Left forelimb (tissue), 1 donor: ENCODE results near the gene DESI1.
A peak's percentile ranks its signal among the peaks of the same experiment; 100 is the strongest.
"Not testable (repeated sequence)": the region's sequence is repeated elsewhere in the genome, so short reads cannot be mapped to it uniquely, and the experiment has no call there.

Experiments used
- DNase-seq: peaks from one replicate; pipeline ENCODE4 v3.0.0-alpha.2; 2018; ENCODE audit warnings: low spot score

Gene DESI1

DNA sequence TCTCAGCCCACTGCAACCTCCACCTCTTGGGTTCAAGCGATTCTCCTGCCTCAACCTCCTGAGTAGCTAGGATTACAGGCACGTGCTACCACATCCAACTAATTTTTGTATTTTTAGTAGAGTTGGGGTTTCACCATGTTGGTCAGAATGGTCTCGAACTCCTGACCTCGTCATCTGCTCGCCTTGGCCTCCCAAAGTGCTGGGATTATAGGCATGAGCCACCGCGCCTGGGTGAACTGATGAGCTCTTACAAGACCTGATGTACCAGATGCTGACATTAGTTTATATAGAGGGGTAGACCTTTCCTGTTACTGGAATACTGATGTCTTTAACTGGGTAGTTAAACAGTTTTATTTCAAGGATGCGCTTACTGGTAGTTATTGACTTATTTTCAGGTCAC lies 13.8 kb upstream of the DESI1 start:
- not testable (repeated sequence) for DNase-seq

DNA sequence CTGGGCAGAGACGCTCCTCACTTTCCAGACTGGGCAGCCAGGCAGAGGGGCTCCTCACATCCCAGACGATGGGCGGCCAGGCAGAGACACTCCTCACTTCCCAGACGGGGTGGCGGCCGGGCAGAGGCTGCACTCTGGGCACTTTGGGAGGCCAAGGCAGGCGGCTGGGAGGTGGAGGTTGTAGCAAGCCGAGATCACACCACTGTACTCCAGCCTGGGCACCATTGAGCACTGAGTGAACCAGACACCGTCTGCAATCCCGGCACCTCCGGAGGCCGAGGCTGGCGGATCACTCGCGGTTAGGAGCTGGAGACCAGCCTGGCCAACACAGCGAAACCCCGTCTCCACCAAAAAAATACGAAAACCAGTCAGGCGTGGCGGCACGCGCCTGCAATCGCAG lies 10.8 kb upstream of the DESI1 start:
- not testable (repeated sequence) for DNase-seq

DNA sequence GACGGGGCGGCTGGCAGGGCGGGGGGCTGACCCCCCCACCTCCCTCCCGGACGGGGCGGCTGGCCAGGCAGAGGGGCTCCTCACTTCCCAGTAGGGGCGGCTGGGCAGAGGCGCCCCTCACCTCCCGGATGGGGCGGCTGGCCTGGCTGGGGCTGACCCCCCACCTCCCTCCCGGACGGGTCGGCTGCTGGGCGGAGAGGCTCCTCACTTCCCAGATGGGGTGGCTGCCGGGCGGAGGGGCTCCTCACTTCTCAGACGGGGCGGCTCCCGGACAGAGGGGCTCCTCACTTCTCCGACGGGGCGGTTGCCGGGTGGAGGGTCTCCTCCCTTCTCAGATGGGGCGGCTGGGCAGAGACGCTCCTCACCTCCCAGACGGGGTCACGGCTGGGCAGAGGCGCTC lies 10.3 kb upstream of the DESI1 start:
- DNase-seq = not testable (repeated sequence)

DNA sequence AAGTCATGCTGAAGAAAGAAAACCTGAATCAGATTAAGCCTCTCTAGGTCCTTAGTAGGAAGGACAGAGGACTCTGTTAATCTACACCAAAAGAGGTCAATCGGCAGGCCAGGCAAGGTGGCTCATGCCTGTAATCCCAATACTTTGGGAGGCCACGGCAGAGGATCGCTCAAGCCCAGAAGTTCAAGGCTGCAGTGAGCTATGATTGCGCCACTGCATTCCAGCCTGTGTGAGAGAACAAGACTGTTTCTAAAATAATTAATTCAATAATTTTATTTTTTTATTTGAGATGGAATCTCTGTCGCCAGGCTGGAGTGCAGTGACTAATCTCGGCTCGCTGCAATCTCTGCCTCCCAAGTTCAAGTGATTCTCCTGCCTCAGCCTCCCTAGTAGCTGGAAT lies 4.7 kb upstream of the DESI1 start:
- DNase-seq = no peak

DNA sequence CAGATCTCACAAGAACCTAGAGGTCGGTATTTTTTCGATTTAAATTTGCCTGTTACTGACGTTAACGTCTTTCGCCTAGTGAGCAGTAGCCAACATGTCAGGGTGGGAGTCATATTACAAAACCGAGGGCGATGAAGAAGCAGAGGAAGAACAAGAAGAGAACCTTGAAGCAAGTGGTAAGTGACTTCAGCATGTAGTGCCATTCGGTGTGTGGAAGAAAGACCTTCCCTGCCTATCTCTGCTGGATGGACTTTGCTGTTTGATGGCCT lies 1.0 kb upstream of the DESI1 start:
- no peak for DNase-seq

DNA sequence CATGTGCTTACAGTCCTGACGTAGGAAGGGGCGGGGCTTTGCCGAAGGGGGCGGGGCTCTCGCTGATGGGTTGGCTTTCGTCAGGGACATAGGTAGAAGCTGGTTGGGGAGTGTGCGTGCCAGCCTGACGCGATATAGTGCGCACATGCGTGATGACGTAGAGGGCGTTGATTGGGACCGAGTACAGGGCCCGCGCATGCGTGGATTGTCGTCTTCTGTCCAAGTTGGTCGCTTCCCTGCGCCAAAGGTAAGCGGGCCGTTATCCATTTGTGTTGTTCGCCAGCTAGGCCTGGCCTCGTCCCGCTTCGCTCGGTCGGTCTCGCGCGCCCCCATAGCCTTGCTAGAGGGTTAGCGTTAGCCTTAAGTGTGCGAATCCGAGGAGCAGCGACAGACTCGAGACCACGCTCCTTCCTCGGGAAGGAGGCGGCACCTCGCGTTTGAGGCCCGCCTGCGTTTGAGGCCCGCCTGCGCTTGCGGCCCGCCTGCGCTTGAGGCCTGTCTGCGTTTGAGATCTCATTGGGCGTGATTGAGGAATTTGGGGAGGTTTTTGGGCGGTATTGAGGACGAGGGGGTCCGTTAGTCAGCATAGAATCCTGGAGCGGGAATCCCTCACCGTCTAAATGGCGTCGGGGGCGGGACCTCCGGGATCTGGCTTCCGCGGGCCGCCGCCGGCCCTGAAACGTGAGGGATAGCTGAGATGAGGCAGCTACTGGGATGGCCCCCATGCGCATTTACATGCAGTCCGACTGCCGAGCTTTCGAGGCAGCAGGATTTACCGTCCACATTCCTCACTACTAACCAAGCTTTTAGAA lies 462 bp upstream of the DESI1 start, which contains the start of gene XRCC6:
Gene XRCC6, plus strand, starts transcription at position 197 of the 812 bp plus-strand sequence. CDS start 710 bp downstream, outside the sequence.
- DNase-seq = peak; percentile 100

DNA sequence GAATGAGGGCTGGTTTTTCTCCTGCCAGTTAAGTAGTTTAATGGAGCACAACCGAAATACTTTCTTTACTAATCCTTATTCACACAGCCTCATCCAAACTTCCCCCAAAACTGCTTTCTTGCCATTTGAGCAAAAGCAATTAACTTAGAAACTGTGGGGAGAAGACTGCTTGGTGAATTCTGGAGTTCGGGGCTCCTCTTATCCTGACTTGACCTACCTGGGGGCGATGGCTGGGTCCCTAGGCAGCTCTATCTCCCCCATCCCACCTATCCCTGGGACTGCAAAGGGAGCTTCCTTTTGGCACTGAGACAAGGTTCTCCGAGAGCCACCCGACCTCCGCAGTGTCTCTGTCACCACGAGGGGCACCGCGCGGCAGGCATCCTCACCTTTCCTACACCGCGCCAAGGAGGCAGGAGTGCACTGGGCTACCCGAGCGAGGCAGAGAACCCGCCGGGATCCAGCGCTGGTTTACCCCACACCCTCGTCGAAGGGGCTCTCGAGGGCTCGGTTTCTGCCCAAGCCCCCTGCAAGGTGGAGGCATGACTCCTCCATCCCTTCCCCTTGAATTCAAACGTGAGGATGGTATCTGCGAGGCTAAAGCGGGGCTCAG lies 759 bp downstream of the DESI1 start:
- DNase-seq = no peak

DNA sequence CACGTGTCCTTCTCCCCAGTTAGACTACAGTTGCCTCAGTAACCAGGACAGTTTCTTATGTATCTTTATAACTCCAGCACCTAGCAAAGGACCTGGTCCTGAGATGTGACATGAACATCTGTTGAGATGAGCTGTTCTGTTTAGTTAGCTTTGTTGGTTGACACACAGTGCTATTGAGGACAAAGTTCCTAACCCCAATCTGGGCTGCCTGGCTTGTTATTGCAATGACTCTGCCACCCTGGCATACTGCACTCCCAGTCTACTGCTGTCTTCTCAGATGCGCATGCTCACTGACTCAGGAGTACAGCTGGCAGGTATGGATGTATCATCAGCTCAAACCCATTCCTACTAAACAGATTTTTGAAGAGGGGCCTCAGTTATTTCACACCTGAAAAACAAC lies 7.4 kb downstream of the DESI1 start:
- DNase-seq = no peak

DNA sequence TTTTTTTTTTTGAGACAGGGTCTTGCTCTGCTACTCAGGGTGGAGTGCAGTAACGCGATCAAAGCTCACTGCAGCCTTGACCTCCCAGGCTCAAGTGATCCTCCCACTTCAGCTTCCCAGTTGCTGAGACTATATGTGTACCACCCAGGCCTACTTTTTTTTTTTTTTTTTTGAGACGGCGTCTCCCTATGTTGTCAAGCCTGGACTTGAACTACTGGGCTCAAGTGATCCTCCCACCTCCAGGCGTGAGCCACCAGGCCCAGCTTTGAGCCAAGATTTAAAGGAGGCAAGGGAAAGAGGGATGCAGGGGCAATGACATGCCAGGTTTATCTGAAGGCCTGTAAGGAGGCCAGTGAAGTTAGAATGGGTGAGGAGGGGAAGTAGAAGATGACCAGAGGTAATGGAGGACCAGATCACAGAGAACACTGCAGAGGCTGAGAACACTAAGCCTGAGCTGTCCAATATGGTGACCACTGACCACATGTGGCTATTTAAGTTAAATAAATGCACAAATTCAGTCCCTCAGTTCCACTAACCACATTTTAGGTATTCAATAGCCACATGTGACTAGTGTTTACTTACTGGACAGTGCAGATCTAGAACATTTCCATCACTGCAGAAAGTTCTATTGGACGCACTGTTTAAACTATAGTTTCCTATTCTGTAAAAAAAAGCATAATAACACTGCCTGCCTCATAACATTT lies 8.1 kb downstream of the DESI1 start:
- no peak for DNase-seq

DNA sequence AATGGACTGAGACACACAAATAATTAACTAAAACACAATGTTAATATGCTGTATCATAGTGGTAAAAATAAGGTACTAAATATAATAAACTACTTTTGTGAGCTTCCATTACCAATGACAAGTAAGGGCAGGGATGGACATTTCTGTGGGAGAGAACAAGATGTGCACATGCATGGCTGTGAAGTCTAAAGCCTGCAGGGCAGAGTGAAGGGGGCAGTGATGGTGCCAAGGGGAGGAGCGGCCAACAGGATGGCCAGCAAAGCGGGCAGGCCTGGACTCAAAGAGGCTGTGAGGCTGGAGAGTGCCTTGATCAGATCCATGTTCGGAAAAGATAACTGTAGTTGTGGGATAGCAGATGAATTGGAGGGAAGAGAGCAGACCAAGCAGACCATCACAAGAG lies 12.5 kb downstream of the DESI1 start:
- no peak for DNase-seq

DNA sequence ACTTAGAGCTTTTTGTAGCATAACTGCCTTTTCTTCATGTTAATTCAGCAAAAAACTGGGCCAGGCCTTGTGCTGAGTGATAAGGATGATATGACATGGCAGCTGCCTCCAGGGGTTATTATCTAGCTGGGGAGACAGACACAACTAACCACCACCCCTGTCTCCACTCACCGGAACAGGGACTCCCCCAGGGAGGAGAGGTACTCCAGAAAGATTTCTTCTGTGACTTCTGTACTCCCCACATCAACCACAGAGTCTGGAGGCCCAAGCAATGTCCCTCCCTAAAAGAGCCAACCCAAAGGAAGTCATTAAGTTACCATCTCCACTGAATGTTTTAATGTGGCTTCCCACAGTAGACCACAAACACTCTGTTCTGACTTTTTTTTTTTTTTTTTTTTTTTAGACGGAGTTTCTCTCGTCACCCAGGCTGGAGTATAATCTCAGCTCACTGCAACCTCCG lies 16.9 kb downstream of the DESI1 start:
- DNase-seq = no peak

DNA sequence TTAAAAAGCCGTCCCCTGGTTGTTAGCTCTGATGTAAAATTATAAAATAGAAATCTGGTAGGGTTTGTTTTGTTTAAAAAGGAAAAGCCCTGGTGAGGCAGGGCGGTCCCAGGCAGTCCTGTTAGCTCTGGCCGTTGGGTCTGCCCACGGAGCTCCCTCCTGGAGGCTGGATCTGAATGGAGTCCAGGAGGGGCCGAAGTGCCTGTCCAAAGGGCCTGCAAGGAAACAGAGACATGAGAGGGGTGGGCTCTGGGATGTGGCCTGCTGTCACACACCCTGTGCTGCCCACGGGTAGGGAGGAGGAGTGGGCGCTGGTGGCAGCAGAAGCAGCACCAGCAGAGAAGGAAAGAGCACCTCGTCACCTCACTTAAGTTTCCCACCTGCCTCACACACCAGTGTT lies 19.9 kb downstream of the DESI1 start:
- no peak for DNase-seq

DNA sequence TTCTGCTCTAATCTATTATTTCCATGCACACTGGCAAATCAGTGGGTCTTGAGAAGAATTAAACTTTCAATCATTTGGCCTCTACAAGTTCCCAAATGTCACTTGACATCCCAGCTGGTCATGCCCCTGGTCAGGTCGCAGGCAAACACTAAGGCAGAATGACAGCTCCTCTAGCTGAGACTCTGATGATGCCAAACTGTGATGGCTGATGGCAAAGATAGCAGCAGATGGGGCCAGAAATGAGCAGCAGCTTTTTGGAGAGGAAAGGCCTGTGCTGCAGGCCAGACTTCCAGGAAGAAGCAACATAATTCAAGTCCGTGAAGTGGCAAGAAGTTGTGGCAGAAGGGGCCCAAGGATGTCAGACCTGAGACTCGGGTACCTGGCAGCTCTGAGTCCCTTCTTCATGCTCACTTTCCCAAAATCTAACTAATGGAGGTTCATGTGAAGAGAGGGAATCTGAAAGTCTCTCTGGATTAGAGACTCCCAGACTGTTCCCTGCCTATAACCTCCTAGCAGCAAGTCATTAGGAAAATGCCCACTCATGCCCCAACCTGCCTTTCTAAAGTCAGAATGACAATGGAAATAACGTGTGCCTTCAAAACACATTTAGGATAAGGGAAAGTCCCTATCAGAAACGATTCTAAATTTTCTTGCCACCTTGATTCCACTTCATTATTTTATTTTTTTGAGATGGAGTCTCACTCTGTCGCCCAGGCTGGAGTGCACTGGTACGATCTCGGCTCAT lies 21.8 kb downstream of the DESI1 start:
- DNase-seq = no peak

DNA sequence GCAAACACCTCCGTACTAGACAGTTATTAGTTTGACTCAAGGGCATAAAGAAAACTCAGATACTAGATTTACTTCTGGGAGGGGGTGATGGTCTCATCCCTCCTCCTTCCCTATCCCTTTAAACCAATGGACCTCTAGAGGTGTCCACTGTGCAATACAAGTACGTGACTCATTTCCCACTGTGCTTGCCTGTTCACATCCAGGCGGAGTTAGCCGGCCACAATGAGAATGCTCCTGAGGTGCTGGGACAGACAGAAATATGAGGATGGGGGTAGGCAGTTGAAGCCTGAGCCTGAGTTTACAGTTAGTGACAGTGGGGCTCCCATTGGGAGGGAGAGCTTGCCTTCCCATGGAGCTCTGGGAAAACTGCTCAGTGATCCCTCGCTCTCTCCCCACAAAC lies 22.8 kb downstream of the DESI1 start:
- no peak for DNase-seq

DNA sequence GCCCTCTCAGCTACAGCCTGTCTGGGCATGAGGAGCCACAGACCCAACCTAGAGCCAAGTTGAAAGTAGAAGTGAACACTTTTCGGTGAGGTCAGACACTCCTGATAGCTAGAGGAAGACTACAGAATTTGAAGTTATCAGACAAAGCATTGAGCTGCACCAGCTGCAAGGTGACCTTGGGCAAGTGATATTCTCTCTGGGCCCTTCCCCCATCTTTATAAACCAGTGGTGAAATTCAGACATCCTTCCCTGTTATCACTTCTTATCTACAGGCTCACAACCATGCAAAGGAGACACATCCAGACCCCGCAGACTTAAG lies 23.2 kb downstream of the DESI1 start:
- no peak for DNase-seq

DNA sequence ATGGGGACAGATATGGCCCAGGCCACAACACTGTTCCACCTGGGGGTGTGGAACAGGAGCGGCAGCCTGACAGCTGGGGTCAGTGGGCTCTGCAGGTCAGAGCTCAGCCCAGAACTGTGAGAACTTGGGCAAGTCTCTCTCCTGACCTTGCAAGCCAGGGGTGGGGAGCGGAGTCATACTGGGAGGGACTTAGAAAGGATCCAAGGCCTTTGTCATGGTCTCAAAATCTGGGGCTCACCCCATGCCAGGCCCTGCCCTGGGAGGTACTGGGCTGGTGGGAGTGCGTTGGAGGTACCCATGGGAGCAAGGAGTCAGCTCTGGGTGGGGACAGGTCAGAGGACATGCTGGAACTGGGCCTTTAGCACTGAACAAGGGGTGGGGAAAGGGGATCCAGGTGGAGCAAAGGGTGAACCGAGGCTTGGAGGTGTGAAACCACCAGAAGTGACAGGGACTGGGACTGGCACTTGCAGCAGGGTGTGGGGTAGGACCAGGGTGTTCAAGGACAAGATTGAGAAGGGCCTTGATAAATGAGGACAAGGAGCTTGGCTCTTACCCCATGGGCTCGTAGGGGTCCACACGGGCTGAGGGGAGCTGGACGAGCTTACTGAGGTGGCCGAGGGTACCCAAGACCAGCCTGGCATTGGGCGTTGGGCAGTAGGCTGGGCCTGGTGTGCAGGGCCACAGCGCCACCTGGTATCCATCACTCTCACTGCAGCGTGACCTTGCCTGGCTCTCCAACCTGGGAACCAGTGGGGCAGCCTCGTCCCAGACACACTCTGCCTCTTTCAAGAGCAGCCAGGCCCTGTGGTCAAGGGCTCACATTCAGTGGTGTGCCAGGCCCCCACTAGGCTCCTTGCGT lies 23.8 kb downstream of the DESI1 start:
- no peak for DNase-seq

DNA sequence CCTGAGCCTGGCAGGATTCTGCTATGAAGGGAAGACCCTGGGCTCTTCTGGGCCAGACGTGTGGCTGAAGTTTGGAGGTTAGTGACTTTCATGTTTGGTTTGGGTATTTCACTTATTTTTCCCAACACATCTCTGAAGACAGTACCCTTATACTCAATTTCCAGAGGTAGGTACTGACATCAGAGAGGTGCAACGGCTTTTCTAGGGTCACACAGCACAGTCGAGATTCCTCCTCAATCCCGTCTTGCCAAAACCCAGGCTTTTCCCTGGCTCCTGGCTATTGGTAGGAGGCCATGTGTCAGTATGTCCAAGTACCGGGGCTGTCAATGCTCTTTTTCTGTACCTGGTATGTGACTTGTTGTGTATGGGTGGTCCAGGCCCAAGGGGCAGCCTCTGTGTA lies 25.1 kb downstream of the DESI1 start:
- no peak for DNase-seq

DNA sequence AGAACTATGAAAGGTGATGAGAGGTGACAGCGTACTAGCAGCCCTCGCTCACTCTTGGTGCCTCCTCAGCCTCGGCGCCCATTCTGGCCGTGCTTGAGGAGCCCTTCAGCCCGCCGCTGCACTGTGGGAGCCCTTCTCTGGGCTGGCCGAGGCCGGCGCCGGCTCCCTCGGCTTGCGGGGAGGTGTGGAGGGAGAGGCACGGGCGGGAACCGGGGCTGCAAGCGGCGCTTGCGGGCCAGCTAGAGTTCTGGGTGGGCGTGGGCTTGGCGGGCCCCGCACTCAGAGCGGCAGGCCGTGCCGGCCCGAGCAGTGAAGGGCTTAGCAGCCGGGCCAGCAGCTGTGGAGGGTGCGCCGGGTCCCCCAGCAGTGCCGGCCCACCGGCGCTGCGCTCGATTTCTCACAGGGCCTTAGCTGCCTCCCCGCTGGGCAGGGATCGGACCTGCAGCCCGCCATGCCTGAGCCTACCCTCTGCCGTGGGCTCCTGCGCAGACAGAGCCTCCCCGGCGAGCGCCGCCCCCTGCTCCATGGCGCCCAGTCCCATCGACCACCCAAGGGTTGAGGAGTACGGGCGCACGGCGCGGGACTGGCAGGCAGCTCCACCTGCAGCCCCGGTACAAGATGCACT lies 27.4 kb downstream of the DESI1 start:
- DNase-seq = not testable (repeated sequence)

DNA sequence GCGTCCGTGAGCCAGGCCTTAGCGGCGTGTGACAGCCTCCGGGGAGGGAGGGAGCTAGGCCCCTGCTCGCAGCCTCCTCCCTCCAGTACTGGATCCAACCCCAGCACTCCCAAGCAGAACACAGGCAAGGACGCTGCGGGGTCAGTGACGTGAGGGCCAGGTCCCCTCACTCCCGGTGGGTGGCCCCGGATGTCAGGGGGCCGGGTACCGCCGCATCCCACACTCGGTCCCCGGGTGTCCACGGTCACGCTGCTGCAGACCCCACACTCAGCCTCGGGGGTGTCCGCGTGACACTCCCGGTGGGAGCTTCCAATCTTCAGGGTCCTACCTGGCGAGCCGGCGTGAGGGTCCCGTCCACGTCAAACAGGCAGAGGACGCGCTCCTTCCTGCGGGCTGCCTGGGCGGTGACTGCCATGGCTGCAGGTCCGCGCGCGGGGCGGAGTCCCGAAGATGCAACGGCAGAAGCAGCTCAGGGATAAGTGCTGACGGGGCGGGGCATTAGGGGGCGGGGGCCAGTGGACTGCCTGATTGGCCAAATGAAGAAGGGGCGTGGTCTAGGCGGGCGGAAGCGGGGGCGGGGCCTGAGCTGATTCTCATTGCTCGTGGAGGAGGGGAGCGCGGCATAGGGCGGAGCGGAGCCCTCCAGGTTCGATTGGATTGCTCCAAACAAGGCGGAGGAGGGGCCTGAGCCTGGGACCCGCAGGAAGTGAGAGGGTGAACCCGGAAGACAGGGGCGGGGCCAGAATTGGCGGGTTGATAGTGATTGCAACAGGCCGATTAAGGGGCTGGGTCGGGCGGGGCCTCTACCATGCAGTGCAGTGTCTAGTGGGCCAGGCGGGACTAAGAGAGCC lies 31.2 kb downstream of the DESI1 start, which contains the start of gene PMM1:
Gene PMM1, minus strand, starts transcription at position 450 of the 851 bp plus-strand sequence. Its CDS starts 35 bp downstream, at position 415.
- DNase-seq = peak; percentile 100

DNA sequence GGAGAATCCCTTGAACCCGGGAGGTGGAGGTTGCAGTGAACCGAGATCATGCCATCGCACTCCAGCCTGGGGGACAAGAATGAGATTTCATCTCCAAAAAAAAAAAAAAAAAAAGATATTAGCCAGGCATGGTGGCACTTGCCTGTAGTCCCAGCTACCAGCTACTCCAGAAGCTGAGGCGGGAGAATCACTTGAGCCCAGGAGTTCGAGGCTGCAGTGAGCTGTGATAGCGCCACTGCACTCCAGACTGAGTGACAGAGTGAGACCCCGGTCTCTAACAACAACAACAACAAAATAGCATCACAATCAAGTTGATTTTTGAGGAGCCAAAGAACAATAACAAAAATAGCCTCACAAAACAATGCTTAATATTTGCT lies 33.5 kb downstream of the DESI1 start:
- no peak for DNase-seq
